GM19193 (cell line): ENCODE results near the gene DDX39A.

ENCODE experiments used
- POLR2A ChIP-seq: IDR thresholded peaks from 4 replicates; pipeline ENCODE4 v1.6.1; 2011; ENCODE audit not compliant: insufficient read depth, insufficient read length; ENCODE audit errors: extremely low read depth

Gene DDX39A

GRCh38 chr19:14437578-14438140 is 18.5 kb upstream of the DDX39A start:
- no peak for TF ChIP-seq POLR2A

DNA sequence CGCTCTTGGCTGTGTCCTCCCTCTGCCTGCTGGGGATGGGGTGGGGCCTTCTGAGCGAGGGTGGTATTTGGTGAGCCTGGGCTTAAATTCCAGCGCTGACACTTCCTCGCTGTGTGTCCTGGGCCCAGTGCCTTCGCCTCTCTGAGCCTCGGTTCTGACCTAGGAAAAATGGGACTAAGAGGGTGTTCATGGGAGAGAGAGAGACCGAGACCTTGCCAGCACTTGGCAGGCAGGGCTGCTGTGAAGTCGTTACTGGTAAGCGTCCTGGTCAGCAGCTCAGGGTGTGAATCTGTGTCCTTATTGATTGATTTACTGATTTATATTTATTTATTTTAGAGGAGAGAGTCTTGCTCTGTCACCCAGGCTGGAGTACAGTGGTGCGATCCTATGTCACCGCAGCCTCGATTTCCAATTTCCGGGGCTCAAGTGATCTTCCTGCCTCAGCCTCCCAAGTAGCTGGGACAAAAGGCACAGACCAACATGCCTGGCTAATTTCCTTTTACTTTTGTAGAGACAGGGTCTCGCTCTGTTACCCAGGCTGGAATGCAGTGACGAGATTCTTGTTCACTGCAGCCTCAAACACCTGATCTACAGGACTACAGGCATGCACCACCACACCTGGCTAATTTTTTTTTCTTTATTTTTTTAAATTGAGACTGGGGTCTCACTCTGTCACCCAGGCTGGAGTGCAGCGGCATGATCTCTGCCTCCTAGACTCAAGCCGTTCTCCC is 16.3 kb upstream of the DDX39A start:
- TF ChIP-seq POLR2A, result no peak

DNA sequence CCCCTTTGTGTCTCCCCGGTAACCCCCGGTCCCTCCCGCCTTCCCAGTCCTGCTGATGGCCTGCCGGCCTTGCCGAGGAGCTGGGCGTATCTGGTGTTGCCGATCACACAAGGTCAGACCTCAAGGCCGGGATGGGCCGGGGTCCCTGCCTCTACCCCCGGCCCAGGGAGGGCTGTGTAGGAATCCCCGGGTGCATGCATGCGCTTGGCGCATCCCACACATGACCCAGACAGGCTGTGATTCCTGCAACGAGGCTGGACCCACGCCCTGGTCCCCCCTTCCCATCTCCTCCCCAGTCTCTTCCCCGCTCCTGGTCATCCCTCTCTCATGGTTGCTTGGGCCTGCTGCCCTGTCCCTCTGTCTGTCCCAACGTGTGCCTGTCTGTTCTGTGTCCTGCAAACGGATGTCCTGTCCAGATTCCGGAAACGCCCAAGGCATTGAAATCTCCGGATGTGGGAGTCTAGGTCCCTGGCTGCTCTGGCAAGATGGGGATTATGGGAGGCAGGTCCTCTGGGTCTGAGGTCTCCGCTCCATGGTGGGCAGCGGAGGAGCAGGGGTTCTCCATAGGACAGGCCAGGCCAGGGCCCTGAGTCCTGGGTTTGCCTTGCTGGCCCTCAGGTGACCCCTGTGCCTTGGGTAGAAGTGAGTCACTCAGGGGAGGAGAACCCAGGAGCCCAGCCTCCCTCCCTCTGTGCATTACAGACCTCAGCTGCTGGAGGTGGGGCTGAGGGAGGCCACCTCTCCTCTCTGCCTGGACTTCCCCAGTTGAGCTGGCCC is 15.6 kb upstream of the DDX39A start:
- TF ChIP-seq POLR2A, result no peak

- no peak for TF ChIP-seq POLR2A
These were observed 14.7 kb upstream of the DDX39A start for GRCh38 chr19:14433554-14434501.

- TF ChIP-seq POLR2A, result peak; percentile 52
These were observed 13.8 kb upstream of the DDX39A start, which contains the start of gene PKN1 for GRCh38 chr19:14432791-14433553. Gene PKN1, plus strand, starts transcription at chr19:14433306. Its CDS starts 216 bp downstream, at chr19:14433522.

GRCh38 chr19:14430712-14431111 is 11.6 kb upstream of the DDX39A start:
- no peak for TF ChIP-seq POLR2A

DNA sequence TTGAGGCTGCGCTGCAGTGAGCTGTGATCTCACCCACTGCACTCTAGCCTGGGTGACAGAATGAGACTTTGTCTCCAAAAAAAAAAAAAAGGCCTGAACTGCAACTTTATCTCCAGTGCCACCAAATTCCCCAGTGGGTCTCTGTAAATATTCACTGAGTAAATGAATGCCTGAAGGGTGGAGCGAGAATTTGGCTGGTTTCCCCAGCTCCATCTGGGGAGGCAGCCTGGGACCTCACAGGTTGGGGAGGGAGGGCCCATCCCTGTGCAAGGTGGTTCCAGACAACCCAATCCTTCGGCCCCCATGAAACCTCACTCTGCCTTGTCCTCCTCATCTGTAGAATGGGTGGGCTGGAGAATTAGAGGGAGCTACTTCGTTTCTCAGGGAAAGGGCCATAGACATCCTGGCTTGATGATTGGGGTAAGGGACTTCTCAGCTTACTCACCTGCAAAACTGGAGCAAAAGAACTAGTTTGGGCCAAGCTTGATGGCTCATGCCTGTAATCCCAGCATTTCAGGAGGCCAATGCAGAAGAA is 9.8 kb upstream of the DDX39A start:
- no peak for TF ChIP-seq POLR2A

DNA sequence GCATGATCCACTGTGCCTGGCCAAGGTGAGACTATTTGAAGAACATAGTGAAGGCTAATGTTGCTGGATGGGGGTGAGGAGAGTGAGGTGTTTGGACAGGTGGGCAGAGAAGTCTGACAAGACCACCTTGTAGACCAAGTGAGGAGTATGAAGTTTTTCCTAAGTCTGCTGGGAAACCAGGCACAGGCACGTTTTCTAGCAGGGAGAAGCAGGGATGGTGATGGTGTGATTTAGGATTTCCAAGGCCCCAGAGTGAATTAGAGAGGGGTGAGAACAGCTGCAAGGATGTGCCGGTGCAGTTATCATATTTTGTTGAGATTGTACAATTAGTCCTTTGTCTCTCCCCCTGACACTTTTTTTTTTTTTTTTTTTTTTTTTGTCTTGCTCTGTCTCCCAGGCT is 8.3 kb upstream of the DDX39A start:
- TF ChIP-seq POLR2A, result no peak

- no peak for TF ChIP-seq POLR2A
These were observed 6.6 kb upstream of the DDX39A start for GRCh38 chr19:14425696-14426138.

- TF ChIP-seq POLR2A, result no peak
These were observed 360 bp downstream of the DDX39A start for GRCh38 chr19:14418856-14419105.

- TF ChIP-seq POLR2A, result no peak
These were observed 2.3 kb downstream of the DDX39A start for GRCh38 chr19:14416817-14417231.

- TF ChIP-seq POLR2A, result no peak
These were observed 4.0 kb downstream of the DDX39A start for GRCh38 chr19:14414926-14415690.

- TF ChIP-seq POLR2A, result no peak
These were observed 5.4 kb downstream of the DDX39A start for GRCh38 chr19:14413693-14414181.
